Measurements from ENCODE around the gene ZFY. TPM values are rescaled to one million over a fixed set of nuclear protein-coding genes. Genes with fewer than 3 reads are reported as not detected.

The ZFY gene
- total RNA-seq, 1 donor from 2014 or later, result 10.2 TPM

Other genes with a start within 250 kb of the ZFY start
- not detected for gene SRY, start 147.7 kb upstream of the ZFY start, total RNA-seq
- 178 TPM for gene RPS4Y1, start 93.8 kb upstream of the ZFY start, total RNA-seq

Data from Right ventricle myocardium superior (tissue), 1 donor.